NCI-H526 (cell line): ENCODE measurements around the gene LRRC7.

Source experiments
- DNase-seq, 2 experiments: peaks; one replicate each; lab custom pipeline; 2025; lab: John Stamatoyannopoulos, UW

LRRC7 gene

GRCh38 chr1:70093250-70093975, 525.7 kb downstream of the LRRC7 start:
- no peak for DNase-seq

- no peak for DNase-seq
Measured at GRCh38 chr1:70101231-70101630, 533.5 kb downstream of the LRRC7 start.

- no peak for DNase-seq
Measured at GRCh38 chr1:70101774-70102173, 534.1 kb downstream of the LRRC7 start.

- no peak for DNase-seq
Measured at GRCh38 chr1:70103770-70104169, 536.0 kb downstream of the LRRC7 start.

- no peak for DNase-seq
Measured at GRCh38 chr1:70109241-70109640, 541.5 kb downstream of the LRRC7 start.

- no peak for DNase-seq
Measured at GRCh38 chr1:70112838-70113237, 545.1 kb downstream of the LRRC7 start.

- no peak for DNase-seq
Measured at GRCh38 chr1:70115315-70115714, 547.6 kb downstream of the LRRC7 start.

- DNase-seq: no peak
Measured at GRCh38 chr1:70117046-70117445, 549.3 kb downstream of the LRRC7 start.

GRCh38 chr1:70134148-70134547, 566.4 kb downstream of the LRRC7 start:
- DNase-seq: no peak

GRCh38 chr1:70140343-70140742, 572.6 kb downstream of the LRRC7 start:
- DNase-seq: no peak

GRCh38 chr1:70140894-70141293, 573.2 kb downstream of the LRRC7 start:
- DNase-seq: no peak

- no peak for DNase-seq
Measured at GRCh38 chr1:70142075-70142474, 574.4 kb downstream of the LRRC7 start.

- DNase-seq: no peak
Measured at GRCh38 chr1:70143048-70143659, 575.4 kb downstream of the LRRC7 start.

- no peak for DNase-seq
Measured at GRCh38 chr1:70146488-70146887, 578.8 kb downstream of the LRRC7 start.

GRCh38 chr1:70150444-70150843, 582.7 kb downstream of the LRRC7 start:
- DNase-seq: no peak

GRCh38 chr1:70153739-70154138, 586.0 kb downstream of the LRRC7 start:
- DNase-seq: no peak

- no peak for DNase-seq
Measured at GRCh38 chr1:70156529-70157120, 588.9 kb downstream of the LRRC7 start.

- no peak for DNase-seq
Measured at GRCh38 chr1:70164350-70164749, 596.6 kb downstream of the LRRC7 start.

GRCh38 chr1:70168283-70168682, 600.6 kb downstream of the LRRC7 start:
- no peak for DNase-seq

- DNase-seq: no peak
Measured at GRCh38 chr1:70169018-70169839, 601.5 kb downstream of the LRRC7 start.

- DNase-seq: no peak
Measured at GRCh38 chr1:70171512-70171911, 603.8 kb downstream of the LRRC7 start.
